HG03432 (cell line): Measurements from ENCODE around the gene ABHD2.
A peak's percentile ranks its signal among the peaks of the same experiment; 100 is the strongest.
"Not testable (repeated sequence)": the region's sequence is repeated elsewhere in the genome, so short reads cannot be mapped to it uniquely, and the experiment has no call there.

ENCODE experiments used
- ATAC-seq: cut with Tn5 transposase; IDR thresholded peaks from one replicate; pipeline ENCODE4 v1.9.1; 2021; ENCODE audit warnings: mild to moderate bottlenecking, moderate library complexity; ENCODE audit not compliant: unreplicated experiment

Gene ABHD2, protein sequence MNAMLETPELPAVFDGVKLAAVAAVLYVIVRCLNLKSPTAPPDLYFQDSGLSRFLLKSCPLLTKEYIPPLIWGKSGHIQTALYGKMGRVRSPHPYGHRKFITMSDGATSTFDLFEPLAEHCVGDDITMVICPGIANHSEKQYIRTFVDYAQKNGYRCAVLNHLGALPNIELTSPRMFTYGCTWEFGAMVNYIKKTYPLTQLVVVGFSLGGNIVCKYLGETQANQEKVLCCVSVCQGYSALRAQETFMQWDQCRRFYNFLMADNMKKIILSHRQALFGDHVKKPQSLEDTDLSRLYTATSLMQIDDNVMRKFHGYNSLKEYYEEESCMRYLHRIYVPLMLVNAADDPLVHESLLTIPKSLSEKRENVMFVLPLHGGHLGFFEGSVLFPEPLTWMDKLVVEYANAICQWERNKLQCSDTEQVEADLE

DNA sequence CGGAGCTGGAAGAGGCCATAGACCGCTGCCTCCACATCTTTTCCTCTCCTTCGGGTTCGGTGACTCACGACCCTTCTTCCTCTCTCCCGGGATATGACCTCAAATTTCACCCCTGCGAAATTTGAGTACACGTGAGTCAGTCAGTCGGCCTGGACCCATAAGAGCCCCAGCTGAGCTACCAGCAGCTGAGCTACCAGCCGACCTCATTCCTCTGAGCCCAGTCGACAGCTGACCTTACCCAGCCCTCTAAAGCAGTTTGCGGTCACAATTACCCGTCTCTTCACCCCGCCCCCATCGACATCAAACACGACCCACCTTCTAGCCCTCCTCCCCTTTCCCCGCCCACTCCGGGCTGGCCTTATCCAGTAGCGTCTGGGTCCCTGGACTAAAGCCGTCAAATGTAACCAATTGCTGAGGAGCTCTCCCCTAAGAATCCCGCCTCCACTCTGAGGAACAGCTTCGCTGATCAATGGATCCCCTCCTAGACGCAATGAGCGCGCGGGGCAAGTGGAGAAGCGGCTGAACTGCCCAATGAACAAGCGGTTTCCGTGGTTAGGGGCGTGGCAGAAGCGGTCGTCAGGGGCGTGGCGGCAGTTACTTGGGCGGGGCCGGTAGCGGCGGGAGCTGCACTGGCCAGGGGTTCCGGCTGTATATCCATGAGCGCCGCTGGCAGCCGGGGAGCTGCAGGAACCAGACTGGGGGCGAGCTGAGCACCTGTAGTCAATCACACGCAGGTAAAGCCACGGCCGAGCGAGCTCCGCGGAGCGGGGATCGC is at the start of gene ABHD2:
ABHD2 (plus strand) TSS at position 627 of the 775 bp plus-strand sequence. CDS start 27,872 bp downstream, outside the sequence.
- peak; percentile 94 for ATAC-seq

DNA sequence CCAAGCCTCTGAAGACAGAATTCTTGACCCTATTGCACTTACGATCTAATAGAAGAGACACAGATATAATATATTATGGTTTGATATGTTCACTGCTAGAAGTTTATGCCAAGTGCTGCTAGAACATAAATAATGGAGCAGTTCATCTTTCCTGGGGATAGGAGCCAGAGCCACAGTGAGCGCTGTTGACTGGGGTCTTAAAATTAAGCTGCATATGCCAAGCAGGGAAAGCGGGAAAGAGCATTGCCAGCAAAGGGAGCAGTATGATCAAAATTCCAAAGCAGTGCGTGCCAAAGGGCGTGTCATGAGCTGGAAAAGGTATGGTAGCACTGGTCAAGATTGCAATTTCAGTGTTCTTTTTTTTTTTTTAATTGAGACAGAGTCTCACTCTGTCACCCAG is 49.1 kb upstream of the ABHD2 start:
- ATAC-seq = no peak

DNA sequence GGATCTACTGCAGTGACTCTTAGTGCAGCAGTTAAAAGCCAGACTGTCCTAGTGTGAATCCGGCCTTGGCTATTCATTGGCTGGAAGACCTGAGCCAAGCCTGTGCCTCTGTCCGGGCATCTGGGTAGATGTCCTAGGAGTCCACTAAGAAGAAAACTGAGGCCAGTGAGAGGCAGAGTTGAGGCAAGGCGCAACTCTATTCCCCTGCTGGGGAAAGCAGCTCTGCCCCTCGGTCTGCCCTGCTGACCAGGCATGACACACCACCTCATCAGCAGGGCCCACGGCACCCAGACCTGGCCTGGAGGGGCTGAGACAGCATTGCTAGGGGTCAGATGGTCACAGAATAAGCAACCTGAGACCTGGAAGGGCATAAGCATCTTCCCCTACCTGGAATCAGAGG is 46.7 kb upstream of the ABHD2 start:
- no peak for ATAC-seq

DNA sequence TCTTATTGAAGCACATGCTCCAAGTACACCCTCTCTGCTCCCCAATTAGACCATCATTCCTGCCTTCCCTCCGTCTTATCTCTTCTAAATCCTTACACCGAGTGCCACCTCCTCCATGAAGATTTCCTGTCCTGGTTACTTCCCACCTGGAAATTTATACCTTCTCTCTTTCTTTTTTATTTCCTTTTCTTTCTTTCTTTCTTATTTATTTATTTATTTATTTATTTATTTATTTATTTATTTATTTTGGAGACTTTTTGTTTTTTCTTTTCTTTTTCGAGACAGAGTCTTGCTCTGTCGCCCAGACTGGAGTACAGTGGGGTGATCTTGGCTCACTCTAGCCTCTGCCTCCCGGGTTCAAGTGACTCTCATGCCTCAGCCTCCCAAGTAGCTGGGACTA is 45.9 kb upstream of the ABHD2 start:
- no peak for ATAC-seq

DNA sequence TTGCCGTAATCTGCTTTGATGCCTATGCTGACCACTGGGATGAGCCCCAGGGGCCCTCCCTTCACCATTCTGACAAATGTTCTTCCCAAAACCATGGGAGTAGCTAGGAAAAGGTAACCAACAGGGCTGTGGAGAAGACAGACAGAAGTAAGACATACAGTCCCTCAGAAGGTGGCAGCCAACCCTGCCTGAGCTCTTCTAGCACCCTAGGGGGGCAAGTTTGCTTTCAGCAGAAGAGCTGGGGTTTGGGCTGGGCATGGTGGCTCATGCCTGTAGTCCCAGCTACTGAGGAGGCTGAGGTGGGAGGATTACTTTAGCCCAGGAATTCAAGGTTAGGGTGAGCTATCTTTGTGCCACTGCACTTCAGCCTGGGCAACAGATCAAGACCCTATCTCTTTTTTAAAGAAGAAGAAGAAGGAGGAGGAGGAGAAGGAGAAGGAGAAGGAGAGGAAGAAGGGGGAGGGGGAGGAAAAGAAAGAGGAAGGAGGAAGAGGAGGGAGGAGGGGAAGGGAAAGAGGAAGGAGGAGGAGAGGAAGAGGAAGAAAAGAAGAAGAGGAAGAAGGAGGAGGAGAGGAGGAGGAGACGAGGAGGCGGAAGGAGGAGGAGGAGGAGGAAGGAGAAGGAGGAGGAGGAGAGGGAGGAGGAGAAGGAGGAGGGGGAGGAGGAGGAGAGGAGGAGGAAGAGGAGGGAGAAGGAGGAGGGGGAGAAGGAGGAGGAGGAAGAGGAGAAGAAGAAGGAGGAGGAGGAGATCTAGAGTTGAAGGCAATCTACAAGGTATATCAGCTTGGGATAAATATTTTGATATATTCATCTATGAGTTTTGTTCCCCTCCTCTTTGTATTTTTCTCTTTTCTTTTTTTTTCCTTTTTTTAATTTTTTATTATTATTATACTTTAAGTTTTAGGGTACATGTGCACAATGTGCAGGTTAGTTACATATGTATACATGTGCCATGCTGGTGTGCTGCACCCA is 44.9 kb upstream of the ABHD2 start:
- no peak for ATAC-seq

DNA sequence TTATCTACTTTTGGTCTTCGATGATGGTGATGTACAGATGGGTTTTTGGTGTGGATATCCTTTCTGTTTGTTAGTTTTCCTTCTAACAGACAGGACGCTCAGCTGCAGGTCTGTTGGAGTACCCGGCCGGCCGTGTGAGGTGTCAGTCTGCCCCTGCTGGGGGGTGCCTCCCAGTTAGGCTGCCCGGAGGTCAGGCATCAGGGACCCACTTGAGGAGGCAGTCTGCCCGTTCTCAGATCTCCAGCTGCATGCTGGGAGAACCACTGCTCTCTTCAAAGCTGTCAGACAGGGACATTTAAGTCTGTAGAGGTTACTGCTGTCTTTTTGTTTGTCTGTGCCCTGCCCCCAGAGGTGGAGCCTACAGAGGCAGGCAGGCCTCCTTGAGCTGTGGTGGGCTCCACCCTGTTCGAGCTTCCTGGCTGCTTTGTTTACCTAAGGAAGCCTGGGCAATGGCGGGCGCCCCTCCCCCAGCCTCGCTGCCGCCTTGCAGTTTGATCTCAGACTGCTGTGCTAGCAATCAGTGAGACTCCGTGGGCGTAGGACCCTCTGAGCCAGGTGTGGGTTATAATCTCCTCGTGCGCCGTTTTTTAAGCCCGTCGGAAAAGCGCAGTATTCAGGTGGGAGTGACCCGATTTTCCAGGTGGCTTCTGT is 39.1 kb upstream of the ABHD2 start:
- ATAC-seq = not testable (repeated sequence)

DNA sequence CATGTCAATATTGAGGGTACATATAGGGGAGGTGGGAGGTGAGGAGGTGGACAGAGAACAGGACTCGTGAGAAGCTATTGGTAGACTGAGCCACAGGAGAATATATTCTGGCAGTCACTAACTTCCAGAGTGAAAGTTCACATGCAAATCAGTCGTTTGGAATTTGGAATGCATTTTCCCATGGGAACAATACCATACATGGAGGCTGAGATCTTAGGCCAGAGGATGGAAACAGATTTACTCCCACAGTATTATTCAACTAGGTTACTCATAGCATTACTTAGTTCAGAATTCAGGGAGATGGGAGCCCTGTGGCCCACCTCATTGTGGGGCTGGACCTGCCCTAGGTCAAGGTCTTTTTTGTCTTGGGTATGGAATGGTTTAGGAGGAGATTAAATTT is 36.4 kb upstream of the ABHD2 start:
- no peak for ATAC-seq

DNA sequence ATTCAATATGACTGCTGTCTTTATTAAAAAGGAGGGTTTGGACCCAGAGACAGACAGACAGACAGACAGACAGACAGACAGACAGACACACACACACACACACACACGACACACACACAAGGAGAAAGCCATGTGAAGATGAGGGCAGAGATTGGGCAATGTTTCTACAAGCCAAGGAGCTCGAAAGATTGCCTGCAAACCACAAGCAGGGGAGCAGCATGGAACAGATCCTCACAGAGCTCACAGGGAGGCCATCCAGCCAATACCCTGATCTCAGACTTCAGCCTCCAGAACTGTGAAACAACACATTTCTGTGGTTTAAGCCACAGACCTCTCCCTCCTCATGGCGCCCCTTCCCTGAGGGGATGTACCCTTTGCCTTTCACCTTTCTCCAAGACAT is 35.8 kb upstream of the ABHD2 start:
- no peak for ATAC-seq

DNA sequence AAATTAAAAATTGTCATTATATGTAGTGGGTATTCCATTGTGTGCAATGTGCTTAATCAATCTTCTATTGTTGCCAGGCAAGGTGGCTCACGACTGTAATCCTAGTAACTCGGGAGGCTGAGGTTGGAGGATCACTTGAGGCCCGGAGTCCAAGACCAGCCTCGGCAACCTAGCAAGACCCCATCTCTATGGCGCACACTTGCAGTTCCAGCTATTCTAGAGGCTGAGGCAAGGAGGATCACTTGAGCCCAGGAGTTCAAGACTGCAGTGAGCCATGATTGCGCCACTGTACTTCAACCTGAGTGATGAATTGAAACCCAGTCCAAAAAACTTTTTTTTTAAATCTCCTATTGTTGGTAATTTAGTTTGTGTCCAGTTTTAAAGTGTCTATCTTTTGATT is 33.4 kb upstream of the ABHD2 start:
- ATAC-seq = no peak

DNA sequence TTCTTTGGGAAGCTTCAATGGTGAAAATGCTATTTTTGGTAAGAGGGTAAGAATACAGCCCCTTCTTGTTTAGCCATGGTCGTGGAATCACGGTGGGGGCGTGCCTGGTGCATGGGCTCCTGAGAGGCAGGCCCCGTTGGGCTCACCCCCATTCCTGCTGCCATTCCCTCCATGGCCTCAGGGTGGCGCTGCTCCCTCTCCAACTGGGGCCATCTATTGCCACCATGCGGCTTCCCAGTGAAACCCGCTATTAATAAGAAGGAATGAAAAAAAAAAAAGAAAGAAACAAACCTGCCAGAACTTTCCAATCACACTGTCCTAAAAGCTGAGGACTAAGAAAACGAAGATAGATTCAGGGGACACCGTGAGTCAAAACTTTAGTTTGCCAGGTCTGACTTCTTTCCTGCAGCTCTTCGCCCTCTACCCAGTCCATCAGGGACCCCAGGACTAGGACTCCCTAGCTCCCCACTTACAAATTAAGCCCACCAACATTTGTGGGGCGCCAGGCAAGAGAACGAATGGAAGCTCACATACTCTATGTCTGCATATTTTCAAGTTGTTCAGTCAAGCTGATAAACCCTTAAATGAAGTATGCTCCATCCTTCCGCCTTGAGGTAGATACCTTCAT is 30.6 kb upstream of the ABHD2 start:
- peak; percentile 86 for ATAC-seq

DNA sequence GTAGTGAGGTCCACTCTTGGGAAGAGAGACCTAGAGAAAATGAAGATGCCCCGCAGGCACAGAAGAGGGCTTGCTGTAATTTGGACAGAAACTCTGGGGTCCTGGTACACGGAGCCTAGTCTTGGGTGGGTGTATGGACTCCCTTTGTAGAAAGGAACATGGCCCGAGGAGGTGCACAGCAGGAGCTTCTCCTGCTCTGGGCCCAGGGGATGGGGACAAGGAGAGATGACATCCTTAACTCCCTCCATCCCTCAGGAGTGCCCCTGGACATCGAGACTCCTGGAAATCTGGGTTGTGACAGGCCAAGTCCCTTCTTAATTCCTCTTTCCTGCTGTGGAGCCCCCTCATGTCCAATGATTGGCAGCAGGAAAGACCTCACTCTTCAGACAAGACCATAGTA is 29.9 kb upstream of the ABHD2 start:
- no peak for ATAC-seq

DNA sequence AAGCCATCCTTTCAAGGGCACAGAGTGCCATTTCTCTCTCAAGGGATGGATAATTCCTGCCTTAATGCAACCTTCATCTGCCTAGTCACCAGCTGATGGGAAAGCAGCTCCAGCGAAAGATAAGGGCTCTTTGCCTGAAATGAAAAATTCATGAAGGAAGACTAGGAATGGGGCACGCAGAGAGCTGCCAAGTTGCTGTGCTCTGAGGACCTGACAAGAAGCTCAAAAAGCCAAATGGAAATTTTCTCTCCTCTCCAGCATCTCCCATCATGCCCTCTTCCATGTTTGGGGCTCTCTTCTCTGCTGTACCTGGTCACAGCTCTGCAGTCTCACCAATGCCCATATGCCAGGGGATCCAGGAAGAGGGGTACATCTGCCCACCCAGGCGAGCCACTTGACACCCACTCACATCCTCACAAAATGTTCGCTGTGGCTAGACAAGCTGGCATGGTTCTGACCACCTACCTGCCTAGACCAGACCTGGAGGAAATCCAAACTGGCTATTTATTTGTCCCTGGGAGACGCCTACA is 29.3 kb upstream of the ABHD2 start:
- ATAC-seq = no peak

DNA sequence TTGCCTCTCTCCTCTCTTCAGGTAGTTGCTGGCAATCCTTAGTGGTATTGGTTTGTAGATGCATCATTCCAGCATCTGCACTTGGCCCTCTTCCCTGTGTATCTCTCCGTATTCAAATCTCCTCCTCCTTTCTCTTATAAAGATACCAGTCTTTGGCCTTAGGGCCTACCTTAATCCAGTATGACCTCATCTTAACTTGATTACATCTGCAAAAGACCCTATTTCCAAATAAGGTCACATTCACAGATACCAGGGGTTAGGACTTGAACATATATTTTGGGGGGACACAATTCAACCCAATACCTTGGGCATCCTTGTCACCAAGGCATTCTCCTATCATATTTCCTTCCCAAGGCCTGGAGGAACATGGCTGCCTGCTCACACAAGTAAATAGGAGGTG is 22.0 kb upstream of the ABHD2 start:
- ATAC-seq = no peak

DNA sequence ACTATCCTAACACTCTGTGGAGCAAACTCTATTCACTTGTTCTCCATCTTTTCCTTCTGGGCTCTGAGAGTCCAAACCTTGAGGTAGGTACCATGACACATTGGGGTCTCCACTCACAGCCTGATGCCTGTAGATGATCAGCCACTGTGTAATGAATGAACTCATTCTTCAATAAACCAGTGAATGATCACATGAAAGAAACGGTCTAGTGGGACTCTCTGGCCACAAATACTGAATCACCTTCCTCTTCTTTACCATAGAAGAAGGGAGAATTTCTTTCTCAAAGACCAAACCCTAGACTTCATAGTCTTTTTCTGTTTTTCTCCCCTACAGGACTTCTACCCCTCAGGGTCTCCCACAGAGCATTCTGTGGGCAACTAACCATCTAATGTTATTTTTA is 20.5 kb upstream of the ABHD2 start:
- ATAC-seq = peak; percentile 43

DNA sequence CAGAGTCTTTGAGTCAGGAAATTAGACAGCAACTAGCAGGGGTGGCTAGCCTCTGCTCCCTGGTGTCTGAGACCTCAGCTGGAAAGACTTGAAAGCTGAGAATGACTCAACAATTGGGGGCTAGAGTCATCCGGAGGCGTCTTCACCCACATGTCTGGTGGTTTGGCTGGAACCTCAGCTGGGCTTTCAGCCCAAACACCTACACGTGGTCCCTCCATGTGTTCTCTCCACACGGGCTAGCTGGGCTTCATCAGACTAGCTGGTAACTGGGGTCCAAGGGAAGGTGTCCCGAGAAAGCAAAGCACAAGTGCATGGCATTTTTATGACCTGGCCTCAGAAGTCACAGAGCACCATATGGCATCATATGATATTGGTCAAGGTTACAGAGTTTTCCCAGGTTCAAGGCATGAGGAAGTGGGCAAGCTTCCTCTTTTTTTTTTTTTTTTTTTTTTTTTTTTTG is 19.9 kb upstream of the ABHD2 start:
- ATAC-seq = peak; percentile 95

DNA sequence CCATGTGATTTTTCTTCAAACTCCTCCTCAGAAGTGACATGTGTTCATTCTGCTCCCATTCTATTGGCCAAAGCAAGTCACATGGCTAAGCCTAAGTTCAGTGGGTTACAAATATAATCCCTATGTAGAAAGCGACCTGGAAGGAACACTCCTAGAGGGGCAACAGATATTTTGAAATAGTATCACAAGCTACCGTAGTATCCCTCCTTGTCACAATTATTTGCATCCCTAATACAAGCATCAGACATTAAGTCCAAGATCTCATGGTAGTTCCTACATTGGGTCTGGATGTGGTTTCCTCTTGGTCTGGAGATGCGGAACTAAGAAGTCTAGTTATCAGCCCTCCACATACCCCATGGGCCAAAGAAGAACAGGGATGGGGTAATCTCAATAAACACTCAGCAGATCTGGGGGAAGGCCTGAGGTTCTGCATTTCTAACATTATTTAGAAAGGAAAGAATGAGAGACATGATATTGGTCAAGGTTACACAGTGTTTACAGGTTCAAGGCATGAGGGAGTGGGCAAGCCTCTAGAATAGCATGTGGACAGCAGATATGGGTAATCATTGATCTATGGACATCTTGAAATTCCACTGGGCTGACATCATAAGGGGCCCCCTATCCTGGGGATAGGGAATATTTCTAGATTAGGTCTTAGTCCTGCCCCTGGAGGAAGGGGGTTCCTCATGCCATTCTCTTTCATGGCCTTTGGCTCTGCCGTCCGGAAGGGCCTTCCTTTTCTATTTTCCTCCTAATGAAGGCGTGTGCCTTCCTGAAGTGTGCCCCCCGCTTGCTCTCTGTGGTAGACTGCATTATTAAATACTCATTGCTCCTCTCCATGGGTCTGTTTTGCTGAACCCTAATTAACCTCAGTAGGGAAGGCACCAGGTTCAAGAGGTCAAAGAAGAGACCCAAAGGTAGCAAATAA is 17.8 kb upstream of the ABHD2 start:
- ATAC-seq = no peak

DNA sequence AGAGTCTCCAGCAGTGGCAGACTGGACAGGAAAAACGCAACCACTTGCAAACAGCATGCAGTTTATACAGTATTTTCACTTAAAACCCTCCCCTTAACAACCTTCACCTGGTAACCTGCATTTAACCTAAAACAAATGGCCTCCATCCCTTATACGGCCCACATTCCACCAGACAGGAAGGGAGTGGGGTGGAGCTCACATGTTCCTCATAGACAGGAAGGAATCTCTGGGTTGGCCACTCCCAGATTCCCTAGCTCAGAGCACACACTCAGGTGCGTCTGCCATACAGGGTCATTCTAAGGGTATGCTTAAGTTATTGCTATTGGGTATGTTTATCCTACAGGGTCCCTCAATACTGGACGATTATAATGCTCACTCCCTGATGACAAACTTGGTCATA is 16.8 kb upstream of the ABHD2 start:
- no peak for ATAC-seq

DNA sequence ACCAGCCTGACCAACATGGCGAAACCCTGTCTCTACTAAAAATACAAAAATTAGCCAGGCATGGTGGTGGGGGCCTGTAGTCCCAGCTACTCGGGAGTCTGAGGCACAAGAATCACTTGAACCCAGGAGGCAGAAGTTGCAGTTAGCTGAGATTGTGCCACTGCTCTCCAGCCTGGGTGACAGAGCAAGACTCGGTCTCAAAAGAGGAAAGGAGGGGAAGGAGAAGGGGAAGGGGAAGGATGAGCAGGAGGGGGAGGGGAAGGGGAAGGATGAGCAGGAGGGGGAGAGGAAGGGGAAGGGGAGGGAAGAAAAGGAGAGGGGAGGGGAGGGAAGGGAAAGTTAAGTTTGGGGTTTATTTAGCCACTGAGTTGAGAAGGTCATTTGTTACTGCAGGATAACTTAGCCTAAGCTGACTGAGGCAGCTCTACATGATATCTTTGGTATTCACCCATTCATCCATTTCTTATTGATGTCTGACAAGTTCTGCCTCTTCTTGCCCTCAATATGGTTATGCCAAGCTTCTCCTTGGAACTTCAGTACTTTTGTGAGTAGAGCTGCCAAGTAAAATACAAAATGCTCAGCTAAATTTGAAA is 15.9 kb upstream of the ABHD2 start:
- no peak for ATAC-seq
